Liver (tissue), 3 donors: ENCODE results near the gene VWA5B1.

Experiments used
- ATF3 ChIP-seq: IDR thresholded peaks from 2 replicates; pipeline ENCODE4 v1.6.1; 2016; ENCODE audit warnings: antibody characterized with exemption
- CTCF ChIP-seq: fragments of 150-350 bp; IDR thresholded peaks from 2 replicates; pipeline ENCODE4 v1.5.1; 2017; ENCODE audit warnings: improper control_type of control experiment, low read depth, low read length; ENCODE audit not compliant: missing input control
- FOXA1 ChIP-seq: IDR thresholded peaks from 2 replicates; pipeline ENCODE4 v1.6.1; 2016; ENCODE audit warnings: antibody characterized with exemption
- HNF4A ChIP-seq, 2 donors: conservative IDR thresholded peaks; 2 replicates each; pipeline ENCODE4 v1.6.1; 2016; ENCODE audit warnings: antibody characterized with exemption in 2 of 2, mild to moderate bottlenecking in 2 of 2
- HNF4G ChIP-seq: IDR thresholded peaks from 2 replicates; pipeline ENCODE4 v1.6.1; 2016; ENCODE audit warnings: antibody characterized with exemption
- JUND ChIP-seq, 2 donors: IDR thresholded peaks; 2 replicates each; pipeline ENCODE4 v1.6.1; 2016; ENCODE audit warnings: antibody characterized with exemption in 2 of 2
- MAX ChIP-seq: IDR thresholded peaks from 2 replicates; pipeline ENCODE4 v1.6.1; 2016; ENCODE audit warnings: antibody characterized with exemption
- NR2F2 ChIP-seq: IDR thresholded peaks from 2 replicates; pipeline ENCODE4 v1.6.1; 2016; ENCODE audit warnings: antibody characterized with exemption
- RAD21 ChIP-seq, 2 donors: IDR thresholded peaks; 2 replicates each; pipeline ENCODE4 v1.6.1; 2016; ENCODE audit warnings: antibody characterized with exemption in 2 of 2, mild to moderate bottlenecking in 2 of 2
- REST ChIP-seq: IDR thresholded peaks from 2 replicates; pipeline ENCODE4 v1.6.1; 2016; ENCODE audit warnings: antibody characterized with exemption, mild to moderate bottlenecking
- SP1 ChIP-seq: IDR thresholded peaks from 2 replicates; pipeline ENCODE4 v1.6.1; 2018; ENCODE audit warnings: antibody characterized with exemption, mild to moderate bottlenecking
- TAF1 ChIP-seq: conservative IDR thresholded peaks from 2 replicates; pipeline ENCODE4 v1.6.1; 2016; ENCODE audit warnings: antibody characterized with exemption, mild to moderate bottlenecking
- YY1 ChIP-seq: IDR thresholded peaks from 2 replicates; pipeline ENCODE4 v1.6.1; 2016; ENCODE audit warnings: antibody characterized with exemption, mild to moderate bottlenecking
- ZBTB33 ChIP-seq: IDR thresholded peaks from 2 replicates; pipeline ENCODE4 v1.6.1; 2016; ENCODE audit warnings: antibody characterized with exemption
- donor health status: healthy.
- donor health status: healthy.

GRCh38 chr1:20356850-20357459 is 66.3 kb downstream of the VWA5B1 start:
- no peak for TF ChIP-seq CTCF
- no peak for TF ChIP-seq HNF4A (conservative IDR thresholded peaks at IDR 0.05)
- no peak for TF ChIP-seq TAF1
- TF ChIP-seq SP1: no peak
- TF ChIP-seq NR2F2: no peak
- TF ChIP-seq MAX: no peak
- no peak for TF ChIP-seq HNF4G
- TF ChIP-seq ZBTB33: no peak
- no peak for TF ChIP-seq REST
- TF ChIP-seq YY1: no peak
- no peak for TF ChIP-seq JUND (IDR thresholded peaks at IDR 0.05)
- TF ChIP-seq ATF3: no peak
- TF ChIP-seq RAD21 (IDR thresholded peaks at IDR 0.05): no peak
- no peak for TF ChIP-seq FOXA1
